Dermis blood vessel endothelial cell (primary cell): ENCODE results near the gene ZDHHC4. TPM values are rescaled to one million over a fixed set of nuclear protein-coding genes. Genes with fewer than 3 reads are reported as not detected.

Experiments
- DNase-seq: peaks from one replicate; pipeline ENCODE4 v3.0.0; 2010
- total RNA-seq: library from RNA; depleted of rRNA; stranded (reverse); fragments of >200 nt; gene quantifications from 2 replicates; pipeline ENCODE4 v1.2.3, GENCODE V29; 2014

The ZDHHC4 gene
- 37.1 and 49.2 TPM in 2 replicates for total RNA-seq

DNA sequence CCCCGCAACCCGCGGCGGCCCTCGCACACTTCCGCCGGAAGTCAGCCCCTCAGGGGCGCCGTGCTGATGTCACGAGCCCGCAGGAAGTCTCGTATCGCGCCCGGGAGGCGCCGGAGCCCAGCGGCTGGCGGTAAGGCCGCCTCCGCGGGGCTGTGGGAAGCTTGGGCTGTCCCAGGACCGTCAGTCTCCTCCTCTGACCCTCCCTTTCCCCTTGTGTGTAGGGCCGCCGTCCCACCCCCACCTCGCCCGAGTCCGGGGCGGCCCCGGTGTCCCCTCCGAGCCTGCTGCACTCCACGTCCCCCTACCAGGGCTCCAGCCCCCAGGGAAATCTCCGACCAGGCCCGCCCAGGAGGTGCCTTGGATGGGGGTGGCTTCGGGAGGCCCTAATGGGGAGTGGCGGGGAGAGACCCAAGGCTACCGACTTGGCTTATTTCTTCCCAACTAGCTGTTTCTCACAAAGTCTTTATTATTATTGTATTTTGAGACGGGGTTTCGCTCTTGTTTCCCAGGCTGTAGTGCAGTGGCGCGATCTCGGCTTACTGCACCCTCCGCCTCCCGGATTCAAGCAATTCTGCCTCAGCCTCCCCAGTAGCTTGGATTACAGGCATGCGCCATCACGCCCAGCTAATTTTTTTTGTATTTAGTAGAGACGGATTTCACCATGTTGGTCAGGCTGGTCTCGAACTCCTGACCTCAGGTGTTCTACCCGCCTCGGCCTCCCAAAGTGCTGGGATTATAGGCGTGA is at the start of gene ZDHHC4:
TSS of gene ZDHHC4 (plus strand) at position 86 of the 745 bp plus-strand sequence. CDS start 3,108 bp downstream, outside the sequence.
- peak; percentile 89 for DNase-seq

- no peak for DNase-seq
Observed at GRCh38 chr7:6528401-6529130, 48.7 kb upstream of the ZDHHC4 start.

DNA sequence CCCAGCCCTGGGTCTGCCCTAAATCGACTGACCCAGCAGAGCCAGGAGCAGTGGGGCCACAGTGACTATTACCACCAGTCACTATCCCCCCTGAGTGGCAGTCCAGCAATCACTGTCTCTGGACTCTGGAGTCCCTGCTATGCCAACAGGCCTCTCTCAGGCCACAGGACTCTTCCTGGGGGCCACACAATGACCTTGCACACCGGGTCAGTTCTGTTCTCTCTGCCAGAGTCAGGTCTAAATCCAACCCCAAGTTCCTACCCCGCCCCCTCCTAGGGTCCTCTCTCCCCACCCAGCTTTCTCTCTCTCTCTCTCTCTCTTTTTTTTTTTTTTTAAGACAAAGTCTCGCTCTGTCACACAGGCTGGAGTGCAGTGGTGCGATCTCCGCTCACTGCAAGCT is 47.6 kb upstream of the ZDHHC4 start:
- DNase-seq, result no peak

DNA sequence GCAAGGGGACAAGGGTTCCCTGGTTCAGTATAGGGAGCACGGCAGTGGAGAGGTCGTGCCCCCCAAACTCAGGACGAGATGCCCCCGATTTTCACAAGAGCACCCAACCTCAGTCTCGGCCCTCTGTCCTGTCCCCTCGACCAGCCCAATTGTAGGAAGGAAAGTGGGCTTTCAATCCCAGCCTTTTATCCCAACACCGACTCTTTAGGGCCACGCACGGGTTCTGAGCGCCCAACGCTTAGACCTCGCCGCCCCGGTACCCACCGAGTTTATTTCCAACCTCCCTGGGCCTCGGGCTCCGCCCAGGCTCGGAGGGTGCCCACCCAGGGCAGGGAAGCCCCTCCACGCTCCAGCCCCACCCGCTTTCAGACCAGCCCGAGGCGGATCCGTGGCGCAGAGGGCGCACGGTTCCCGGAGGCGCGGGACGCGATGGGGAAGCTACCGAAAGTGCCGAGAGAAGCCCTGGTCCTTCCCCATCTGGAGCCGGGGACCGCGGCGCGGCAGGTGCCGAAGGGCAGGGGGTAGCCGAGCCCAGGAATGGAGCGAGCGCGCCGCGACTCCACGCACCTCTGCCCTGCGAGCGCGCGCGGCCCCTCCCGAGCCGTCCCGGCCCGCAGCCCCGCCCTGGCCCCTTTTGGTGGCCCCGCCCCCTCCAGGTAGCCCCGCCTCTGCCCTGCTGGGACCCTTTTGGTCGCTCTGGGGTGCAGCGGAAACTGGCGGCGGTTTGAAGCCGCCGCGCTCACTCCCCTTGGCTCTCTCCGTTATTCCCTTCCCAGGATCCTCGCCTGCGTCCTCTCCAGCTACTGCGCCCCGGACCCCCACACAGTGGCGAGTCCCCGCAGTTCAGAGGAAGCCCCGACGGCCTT is 46.4 kb upstream of the ZDHHC4 start:
- no peak for DNase-seq

DNA sequence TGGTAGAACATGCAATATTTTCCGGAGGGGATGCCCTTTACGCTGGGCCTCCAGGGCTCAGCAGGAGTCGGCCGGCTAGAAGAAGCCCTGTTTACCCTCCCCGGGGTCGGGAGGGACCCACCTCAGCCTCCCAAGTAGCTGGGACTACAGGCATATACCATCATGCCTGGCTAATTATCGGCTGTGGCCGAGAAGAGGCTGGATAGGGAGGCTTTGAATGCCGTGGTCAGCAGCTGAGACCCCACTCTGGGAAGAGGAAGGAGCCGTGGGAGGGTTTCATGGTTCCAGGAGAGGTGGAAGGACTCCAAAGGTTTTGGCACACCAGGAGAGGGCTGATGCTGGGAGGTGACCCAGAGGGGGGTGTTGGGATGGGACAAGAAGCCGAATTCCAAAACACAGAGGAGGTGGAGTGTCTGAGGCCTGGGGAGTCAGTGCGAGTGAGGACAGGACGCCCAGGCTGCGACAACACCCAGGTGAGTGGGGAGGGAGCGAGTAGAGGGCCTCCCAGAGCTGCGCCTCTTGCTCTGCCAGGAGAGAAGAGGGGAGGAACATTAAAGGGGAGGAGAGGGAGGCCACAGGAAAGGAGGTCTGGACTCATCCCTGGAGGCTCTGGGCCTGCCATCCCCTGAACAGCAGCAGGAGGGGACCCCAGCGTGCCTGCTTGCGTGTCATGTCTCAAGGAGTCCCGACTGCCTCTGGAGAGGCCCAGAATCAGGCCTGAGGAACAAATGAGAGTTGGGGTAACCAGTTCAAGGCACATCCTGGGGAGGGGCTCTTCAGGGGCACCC is 45.6 kb upstream of the ZDHHC4 start:
- no peak for DNase-seq

DNA sequence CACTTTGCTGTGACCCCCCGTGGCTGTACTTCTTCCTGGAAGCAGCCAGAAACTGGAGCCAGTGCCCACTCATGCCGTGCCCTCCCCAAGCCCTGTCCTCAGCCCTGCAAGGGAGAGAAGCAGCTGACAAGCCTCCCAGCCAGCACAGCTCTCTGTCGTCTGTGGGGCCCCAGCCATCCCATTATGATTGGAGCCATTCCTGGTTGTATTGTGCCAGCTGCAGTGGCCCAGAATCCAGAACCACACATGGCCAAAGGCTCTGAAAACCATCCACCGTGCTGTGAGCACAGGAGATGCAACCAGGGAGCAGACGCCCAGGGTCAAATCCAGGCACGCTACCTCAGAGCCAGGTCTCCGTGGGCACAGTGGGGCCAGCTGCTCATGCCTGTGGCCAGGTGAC is 44.7 kb upstream of the ZDHHC4 start:
- no peak for DNase-seq

DNA sequence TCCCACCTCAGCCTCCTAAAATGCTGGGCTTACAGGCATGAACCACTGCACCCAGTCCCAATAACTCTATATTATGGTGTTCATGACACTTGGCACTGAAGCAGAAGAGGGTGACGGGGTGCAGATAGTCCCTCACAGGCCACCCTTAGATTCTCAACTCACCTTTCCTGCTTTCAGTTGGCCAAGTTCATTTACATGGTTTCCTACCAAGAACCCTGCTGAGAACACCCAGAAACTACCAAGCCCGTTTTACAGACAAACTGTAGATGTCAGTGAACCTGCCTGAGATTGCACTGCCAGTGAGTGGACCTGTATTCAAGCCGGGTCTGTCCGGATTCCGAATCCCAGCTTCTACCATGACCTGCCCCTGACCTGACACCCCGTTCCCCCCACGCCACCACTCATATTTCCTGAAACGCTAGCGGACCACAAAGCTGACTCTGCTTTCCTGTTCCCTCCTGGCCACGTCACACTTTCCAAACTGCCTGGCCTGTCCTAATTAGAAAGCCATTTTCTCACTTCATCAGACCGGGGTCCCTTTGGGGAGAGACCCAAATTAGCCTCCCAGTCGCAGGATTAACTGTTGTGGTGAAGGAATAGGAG is 43.3 kb upstream of the ZDHHC4 start:
- DNase-seq, result peak; percentile 34

DNA sequence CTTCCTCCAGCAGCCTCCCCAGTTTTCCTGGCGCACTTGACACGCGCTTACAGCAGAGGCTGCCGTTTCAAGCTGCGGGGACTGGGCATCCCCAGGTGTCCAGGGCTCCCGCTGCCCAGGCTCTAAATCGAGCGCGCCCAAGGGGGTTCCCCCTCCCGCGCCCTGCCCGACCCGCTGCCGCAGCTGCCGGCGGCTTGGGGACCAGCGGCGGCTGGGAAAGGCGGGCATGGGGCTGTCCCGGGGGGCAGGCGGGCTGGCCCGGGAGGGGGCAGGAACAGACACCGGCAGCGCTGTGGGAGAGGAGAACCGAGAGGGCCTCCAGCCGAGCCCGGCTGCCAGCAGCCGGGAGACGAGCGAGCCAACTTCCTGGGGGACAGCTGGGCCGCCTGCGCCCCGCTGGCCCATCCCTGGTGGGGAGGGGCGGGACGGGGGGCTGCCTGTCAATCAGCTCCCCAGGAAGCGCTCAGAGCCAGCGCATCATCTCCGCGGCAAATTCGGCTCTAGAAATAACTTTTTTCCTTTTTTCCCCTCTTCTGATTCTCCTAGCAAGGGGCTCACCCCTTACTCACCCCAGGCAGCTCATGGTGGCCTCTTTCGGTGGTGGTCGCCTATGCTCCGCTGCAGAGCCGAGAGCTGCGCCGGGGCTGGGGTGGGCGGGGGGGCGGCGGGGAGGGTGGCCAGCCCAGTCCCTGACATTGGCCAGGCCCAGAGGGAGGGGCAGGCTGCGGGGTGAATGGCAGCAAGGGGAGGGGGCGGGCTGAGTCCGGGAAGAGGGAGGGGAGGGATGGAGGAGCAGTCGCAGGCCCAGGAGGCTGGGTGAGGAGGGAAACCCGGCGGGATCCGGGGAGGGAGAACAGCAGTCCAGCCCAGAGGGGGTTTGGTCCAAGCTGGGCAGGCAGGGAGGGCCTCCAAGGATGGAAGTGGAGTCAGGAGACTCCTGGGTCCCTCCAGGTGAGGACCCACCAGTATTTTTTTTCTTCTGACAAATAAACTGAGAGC is 40.7 kb upstream of the ZDHHC4 start:
- DNase-seq, result no peak

GRCh38 chr7:6542368-6542767 is 34.9 kb upstream of the ZDHHC4 start:
- no peak for DNase-seq

- no peak for DNase-seq
Observed at GRCh38 chr7:6545398-6546126, 31.7 kb upstream of the ZDHHC4 start.

- DNase-seq, result no peak
Observed at GRCh38 chr7:6546498-6547251, 30.6 kb upstream of the ZDHHC4 start.

DNA sequence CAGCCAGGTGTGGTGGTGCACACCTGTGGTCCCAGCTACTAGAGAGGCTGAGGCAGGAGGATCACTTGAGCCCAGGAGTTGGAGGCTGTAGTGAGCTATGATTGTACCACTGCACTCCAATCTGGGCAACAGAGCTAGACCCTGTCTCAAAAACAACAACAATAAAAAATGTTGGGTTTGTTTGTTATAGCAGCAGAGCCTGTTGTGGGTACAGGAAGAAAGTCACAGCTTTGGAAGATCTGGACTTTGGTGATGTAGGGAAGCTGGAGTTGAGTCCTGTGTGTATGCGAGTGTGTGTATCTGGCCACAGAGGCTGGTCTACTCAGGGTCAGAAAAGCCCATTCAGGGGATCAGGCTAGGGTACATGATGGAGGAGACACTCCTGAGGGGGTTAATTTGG is 29.9 kb upstream of the ZDHHC4 start:
- DNase-seq, result no peak

- no peak for DNase-seq
Observed at GRCh38 chr7:6551016-6551511, 26.2 kb upstream of the ZDHHC4 start, which contains the start of gene GRID2IP. GRID2IP (minus strand) TSS chr7:6551461; CDS start chr7:6551436, 25 bp downstream.

DNA sequence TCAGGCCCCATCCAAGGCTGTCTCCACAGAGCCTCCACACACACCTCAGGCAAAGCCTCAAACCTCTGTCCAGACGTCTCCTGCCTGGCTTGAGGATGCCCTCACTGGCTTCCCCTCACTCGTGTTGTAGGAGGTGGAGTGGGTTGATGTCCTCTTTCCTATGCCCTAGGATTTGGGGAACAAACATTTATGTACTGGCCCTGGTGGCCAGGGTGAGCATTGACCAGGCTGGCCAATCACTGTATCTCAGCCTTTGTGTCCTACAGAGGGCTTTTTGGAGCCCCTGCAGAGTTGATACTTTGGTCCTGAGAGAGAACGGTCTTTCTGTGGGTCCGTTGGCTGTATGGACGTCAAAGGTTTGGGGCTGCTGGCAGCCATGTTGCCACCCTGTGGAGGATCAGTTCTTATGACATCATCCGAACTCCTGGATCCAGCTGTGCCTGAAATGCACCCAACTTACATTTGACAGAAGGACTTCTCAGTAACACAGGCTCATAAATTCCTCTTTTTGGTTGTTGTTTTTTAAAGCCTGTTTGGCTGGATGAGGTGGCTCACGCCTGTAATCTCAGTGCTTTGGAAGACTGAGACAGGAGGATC is 23.7 kb upstream of the ZDHHC4 start:
- DNase-seq, result no peak

GRCh38 chr7:6554848-6555247 is 22.4 kb upstream of the ZDHHC4 start:
- no peak for DNase-seq

- no peak for DNase-seq
Observed at GRCh38 chr7:6556196-6556595, 21.1 kb upstream of the ZDHHC4 start.

DNA sequence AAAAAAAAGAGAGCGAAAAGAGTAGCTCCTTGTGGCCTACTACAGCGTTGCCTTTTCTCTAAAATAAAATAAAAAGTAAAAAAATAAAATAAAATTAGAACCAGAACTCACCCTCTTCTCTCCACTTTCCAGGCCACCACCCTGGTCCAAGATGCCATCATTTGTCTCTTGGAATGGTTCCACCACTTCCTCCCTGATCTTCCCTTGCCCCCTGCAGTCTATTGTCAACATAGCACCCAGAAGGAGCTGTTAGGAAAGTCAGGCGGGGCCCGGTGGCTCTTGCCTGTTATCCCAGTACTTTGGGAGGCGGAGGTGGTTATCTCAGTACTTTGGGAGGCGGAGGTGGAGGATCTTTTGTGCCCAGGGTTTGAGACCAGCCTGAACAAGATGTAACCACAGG is 18.4 kb upstream of the ZDHHC4 start:
- peak; percentile 35 for DNase-seq

DNA sequence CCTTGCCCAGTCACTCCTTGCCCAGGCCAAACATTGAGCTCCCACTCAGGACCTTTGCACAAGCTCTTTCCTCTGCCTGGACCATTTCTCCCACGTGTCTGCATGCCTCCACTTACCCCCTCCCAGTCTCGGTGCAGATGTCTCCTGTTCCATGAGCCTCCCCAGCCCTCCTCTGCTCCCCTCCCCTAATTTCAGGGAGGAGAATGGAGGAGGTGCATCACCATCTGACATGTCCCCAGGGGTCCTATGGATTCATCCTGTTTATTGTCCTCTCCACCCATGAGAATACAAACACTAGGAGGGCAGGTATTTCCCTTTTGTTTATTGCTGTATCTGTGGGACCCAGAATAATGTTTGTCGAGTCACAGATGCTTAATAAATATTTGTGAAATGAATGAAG is 17.4 kb upstream of the ZDHHC4 start:
- no peak for DNase-seq
